ENCODE measurements around the gene CTAG1B.

CTAG1B gene

GRCh38 chrX:154603438-154604430, 15.3 kb downstream of the CTAG1B start:
- Histone ChIP-seq H3K9ac (ENCODE audit: low read length in 5 of 5) (no peak overlapping the region), H3K27me3 (ENCODE audit: control insufficient read depth in 5 of 5, insufficient read depth in 4 of 5, low read length in 5 of 5) (peaks cover 7 to 16% (median 14%) of the 10 kb centered on the region in 5 donors), H3K36me3 (ENCODE audit: control insufficient read depth in 5 of 5, insufficient read depth in 5 of 5, low read length in 5 of 5) (no peaks in the 10 kb centered on the region), H3K4me3 (ENCODE audit: low read depth in 1 of 5, low read length in 5 of 5) (no peak overlapping the region), H3K27ac (ENCODE audit: low read depth, low read length) (no peak overlapping the region), H3K9me3 (ENCODE audit: control insufficient read depth in 5 of 5, low read length in 5 of 5) (peaks cover 0 to 4% (median 0%) of the 10 kb centered on the region in 5 donors), H3K4me1 (ENCODE audit: control insufficient read depth in 5 of 5, insufficient read depth in 5 of 5, low read length in 5 of 5) (no peaks in the 10 kb centered on the region)

GRCh38 chrX:154602766-154603437, 16.2 kb downstream of the CTAG1B start:
- H3K27me3 ChIP-seq (ENCODE audit: control insufficient read depth in 5 of 5, insufficient read depth in 4 of 5, low read length in 5 of 5) = peaks cover 7 to 16% (median 14%) of the 10 kb centered on the region in 5 donors
- H3K27ac ChIP-seq (ENCODE audit: low read depth, low read length) = no peak overlapping the region
- H3K4me1 ChIP-seq (ENCODE audit: control insufficient read depth in 5 of 5, insufficient read depth in 5 of 5, low read length in 5 of 5) = no peaks in the 10 kb centered on the region

DNA sequence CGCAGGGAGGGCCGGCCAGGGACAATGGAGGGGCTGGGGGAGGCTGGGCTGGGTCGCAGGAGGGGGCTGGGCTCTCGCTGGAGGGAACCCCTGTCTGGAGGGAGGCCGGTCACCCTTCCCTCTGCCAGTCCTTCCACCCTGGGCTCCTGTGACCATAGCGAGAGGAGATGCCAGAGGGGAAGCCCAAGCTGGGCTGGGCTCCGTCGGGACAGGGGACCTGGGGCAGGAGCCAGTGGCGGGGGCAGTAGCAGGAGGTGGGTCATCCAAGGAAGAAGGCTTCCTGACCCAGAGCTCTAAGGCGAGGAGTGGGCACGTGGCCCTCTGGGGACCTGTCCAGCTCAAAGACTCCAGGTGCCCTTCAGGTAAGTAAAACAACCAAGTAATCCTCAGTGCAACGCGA, 16.9 kb downstream of the CTAG1B start:
- H3K27me3 ChIP-seq (ENCODE audit: control insufficient read depth in 5 of 5, insufficient read depth in 4 of 5, low read length in 5 of 5) = peaks cover 7 to 16% (median 15%) of the 10 kb centered on the region in 5 donors
- H3K9ac ChIP-seq (ENCODE audit: low read length in 5 of 5) = no peak overlapping the region
- H3K36me3 ChIP-seq (ENCODE audit: control insufficient read depth in 5 of 5, insufficient read depth in 5 of 5, low read length in 5 of 5) = no peaks in the 10 kb centered on the region
- no peaks in the 10 kb centered on the region for H3K4me1 ChIP-seq (ENCODE audit: control insufficient read depth in 5 of 5, insufficient read depth in 5 of 5, low read length in 5 of 5)
- H3K4me3 ChIP-seq (ENCODE audit: low read depth in 1 of 5, low read length in 5 of 5) = no peak overlapping the region
- no peak overlapping the region for H3K27ac ChIP-seq (ENCODE audit: low read depth, low read length)
- H3K9me3 ChIP-seq (ENCODE audit: control insufficient read depth in 5 of 5, low read length in 5 of 5) = peaks cover 0 to 3% (median 0%) of the 10 kb centered on the region in 5 donors

More at GRCh38 chrX:154602766-154603437, 16.2 kb downstream of the CTAG1B start:
- no peaks in the 10 kb centered on the region for H3K36me3 ChIP-seq (ENCODE audit: control insufficient read depth in 5 of 5, insufficient read depth in 5 of 5, low read length in 5 of 5)
- H3K4me3 ChIP-seq (ENCODE audit: low read depth in 1 of 5, low read length in 5 of 5) = no peak overlapping the region
- no peak overlapping the region for H3K9ac ChIP-seq (ENCODE audit: low read length in 5 of 5)
- peaks cover 0 to 4% (median 0%) of the 10 kb centered on the region in 5 donors for H3K9me3 ChIP-seq (ENCODE audit: control insufficient read depth in 5 of 5, low read length in 5 of 5)

DNA sequence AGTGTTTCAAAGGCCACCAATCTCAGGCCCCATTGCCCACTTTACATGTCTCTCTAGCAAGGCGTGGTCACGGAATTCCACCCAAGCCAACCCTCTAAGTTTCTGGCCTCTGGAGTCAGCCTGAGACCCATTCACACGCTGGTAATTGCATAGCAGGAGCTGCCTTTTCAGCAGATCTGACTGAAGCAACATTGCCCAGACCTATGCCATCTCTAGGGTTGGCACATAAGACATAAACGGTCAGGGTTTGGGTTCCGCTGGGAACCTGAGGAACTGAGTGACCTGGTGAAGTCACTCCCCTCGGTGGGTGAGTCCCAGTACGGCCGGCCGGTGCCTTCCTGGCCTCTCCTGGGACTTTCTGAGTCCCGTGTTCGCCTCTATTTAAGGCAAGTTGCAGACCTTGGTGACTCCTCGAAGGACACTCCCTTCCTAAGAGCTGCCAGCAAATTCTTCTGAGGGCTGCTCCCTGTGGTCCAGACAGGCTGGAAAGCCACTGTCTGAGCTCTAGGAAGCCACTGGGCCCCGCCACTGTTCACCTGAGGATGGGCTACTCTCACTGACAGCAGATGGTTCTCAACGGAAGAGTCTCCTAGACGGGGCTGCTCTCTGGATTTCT, 18.2 kb downstream of the CTAG1B start:
- Histone ChIP-seq H3K36me3 (ENCODE audit: control insufficient read depth in 5 of 5, insufficient read depth in 5 of 5, low read length in 5 of 5) (no peaks in the 10 kb centered on the region), H3K4me1 (ENCODE audit: control insufficient read depth in 5 of 5, insufficient read depth in 5 of 5, low read length in 5 of 5) (no peaks in the 10 kb centered on the region), H3K27ac (ENCODE audit: low read depth, low read length) (no peak overlapping the region), H3K27me3 (ENCODE audit: control insufficient read depth in 5 of 5, insufficient read depth in 4 of 5, low read length in 5 of 5) (peaks cover 7 to 21% (median 15%) of the 10 kb centered on the region in 5 donors), H3K4me3 (ENCODE audit: low read depth in 1 of 5, low read length in 5 of 5) (no peak overlapping the region), H3K9me3 (ENCODE audit: control insufficient read depth in 5 of 5, low read length in 5 of 5) (no peaks in the 10 kb centered on the region), H3K9ac (ENCODE audit: low read length in 5 of 5) (no peak overlapping the region)

- Histone ChIP-seq H3K36me3 (ENCODE audit: control insufficient read depth in 5 of 5, insufficient read depth in 5 of 5, low read length in 5 of 5) (no peaks in the 10 kb centered on the region), H3K27ac (ENCODE audit: low read depth, low read length) (no peak overlapping the region), H3K9me3 (ENCODE audit: control insufficient read depth in 5 of 5, low read length in 5 of 5) (no peaks in the 10 kb centered on the region), H3K4me3 (ENCODE audit: low read depth in 1 of 5, low read length in 5 of 5) (no peak overlapping the region), H3K9ac (ENCODE audit: low read length in 5 of 5) (no peak overlapping the region), H3K4me1 (ENCODE audit: control insufficient read depth in 5 of 5, insufficient read depth in 5 of 5, low read length in 5 of 5) (no peaks in the 10 kb centered on the region), H3K27me3 (ENCODE audit: control insufficient read depth in 5 of 5, insufficient read depth in 4 of 5, low read length in 5 of 5) (peaks cover 7 to 24% (median 20%) of the 10 kb centered on the region in 5 donors)
Observed at GRCh38 chrX:154599531-154599930, 19.6 kb downstream of the CTAG1B start.

DNA sequence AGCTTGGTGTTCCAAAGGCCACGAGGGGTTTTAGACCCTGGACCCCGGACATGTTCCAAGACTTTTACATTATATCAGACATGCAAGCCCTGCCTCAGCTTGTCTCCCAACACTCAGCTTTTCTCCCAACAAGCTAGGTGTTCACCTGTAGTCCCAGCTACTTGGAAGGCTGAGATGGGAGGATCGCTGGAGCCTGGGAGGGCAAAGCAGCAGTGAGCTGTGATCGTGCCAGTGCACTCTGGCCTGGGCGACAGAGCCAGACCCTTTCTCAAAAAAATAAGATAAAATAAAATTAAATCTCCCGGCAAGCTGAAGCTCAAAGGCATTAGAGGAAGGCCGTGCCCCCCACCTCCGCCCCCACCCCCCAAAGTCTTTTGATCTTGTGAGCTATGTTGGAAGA, 20.4 kb downstream of the CTAG1B start:
- Histone ChIP-seq H3K4me1 (ENCODE audit: control insufficient read depth in 5 of 5, insufficient read depth in 5 of 5, low read length in 5 of 5) (no peaks in the 10 kb centered on the region), H3K36me3 (ENCODE audit: control insufficient read depth in 5 of 5, insufficient read depth in 5 of 5, low read length in 5 of 5) (no peaks in the 10 kb centered on the region), H3K27ac (ENCODE audit: low read depth, low read length) (no peak overlapping the region), H3K4me3 (ENCODE audit: low read depth in 1 of 5, low read length in 5 of 5) (no peak overlapping the region), H3K9me3 (ENCODE audit: control insufficient read depth in 5 of 5, low read length in 5 of 5) (no peaks in the 10 kb centered on the region), H3K9ac (ENCODE audit: low read length in 5 of 5) (no peak overlapping the region), H3K27me3 (ENCODE audit: control insufficient read depth in 5 of 5, insufficient read depth in 4 of 5, low read length in 5 of 5) (peaks cover 5 to 32% (median 25%) of the 10 kb centered on the region in 5 donors)

DNA sequence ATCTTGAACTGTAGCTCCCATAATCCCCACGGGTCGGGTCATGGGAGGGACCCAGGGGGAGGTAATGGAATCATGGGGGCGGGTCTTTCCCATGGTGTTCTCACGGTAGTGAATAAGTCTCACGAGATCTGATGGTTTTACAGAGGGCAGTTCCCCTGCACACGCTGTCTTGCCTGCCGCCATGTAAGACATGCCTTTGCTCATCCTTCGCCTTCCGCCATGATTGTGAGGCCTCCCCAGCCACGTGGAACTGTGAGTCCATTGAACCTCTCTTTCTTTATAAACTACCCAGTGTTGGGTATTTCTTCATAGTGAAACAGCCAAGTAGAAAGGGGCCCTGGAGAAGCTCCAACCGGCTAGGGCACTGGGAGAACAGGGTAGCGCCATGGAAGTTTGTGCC, 21.9 kb downstream of the CTAG1B start:
- peaks cover 8 to 40% (median 24%) of the 10 kb centered on the region in 5 donors for H3K27me3 ChIP-seq (ENCODE audit: control insufficient read depth in 5 of 5, insufficient read depth in 4 of 5, low read length in 5 of 5)
- no peaks in the 10 kb centered on the region for H3K36me3 ChIP-seq (ENCODE audit: control insufficient read depth in 5 of 5, insufficient read depth in 5 of 5, low read length in 5 of 5)
- H3K4me1 ChIP-seq (ENCODE audit: control insufficient read depth in 5 of 5, insufficient read depth in 5 of 5, low read length in 5 of 5) = no peaks in the 10 kb centered on the region
- H3K9ac ChIP-seq (ENCODE audit: low read length in 5 of 5) = no peak overlapping the region
- H3K4me3 ChIP-seq (ENCODE audit: low read depth in 1 of 5, low read length in 5 of 5) = no peak overlapping the region
- H3K27ac ChIP-seq (ENCODE audit: low read depth, low read length) = no peak overlapping the region
- no peaks in the 10 kb centered on the region for H3K9me3 ChIP-seq (ENCODE audit: control insufficient read depth in 5 of 5, low read length in 5 of 5)

DNA sequence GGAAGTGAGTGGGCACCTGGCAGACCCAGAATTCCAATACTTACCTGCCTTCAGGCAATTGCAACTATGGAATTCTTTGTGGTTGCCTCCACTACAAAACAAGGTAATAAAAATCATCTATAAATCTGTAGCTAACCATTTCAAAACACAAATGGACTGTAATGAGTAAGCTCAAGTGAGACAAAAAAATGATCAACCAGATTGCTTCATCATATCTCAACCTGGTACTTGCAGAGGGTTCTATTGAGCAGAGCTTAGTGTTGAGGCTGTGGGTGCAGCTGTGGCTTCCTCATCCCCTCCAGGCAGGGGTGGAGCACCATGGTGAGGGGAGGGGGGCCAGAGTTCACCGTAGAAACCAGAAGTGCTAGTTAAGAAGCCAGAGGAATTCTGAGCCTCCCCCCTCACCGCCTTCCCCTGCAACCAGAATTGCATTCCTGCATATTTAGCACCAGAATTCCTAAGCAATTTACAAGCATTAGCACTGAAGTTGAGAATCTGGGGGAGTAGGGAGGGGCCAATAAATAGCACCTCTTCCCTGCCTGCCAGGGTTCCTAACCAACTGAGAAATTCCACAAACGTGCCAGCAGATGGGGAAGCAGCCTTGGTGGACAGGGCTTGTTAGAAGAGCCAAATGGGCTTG, 22.7 kb downstream of the CTAG1B start:
- Histone ChIP-seq H3K27ac (ENCODE audit: low read depth, low read length) (no peak overlapping the region), H3K9ac (ENCODE audit: low read length in 5 of 5) (no peak overlapping the region), H3K36me3 (ENCODE audit: control insufficient read depth in 5 of 5, insufficient read depth in 5 of 5, low read length in 5 of 5) (no peaks in the 10 kb centered on the region), H3K4me3 (ENCODE audit: low read depth in 1 of 5, low read length in 5 of 5) (no peak overlapping the region), H3K27me3 (ENCODE audit: control insufficient read depth in 5 of 5, insufficient read depth in 4 of 5, low read length in 5 of 5) (peaks cover 11 to 41% (median 21%) of the 10 kb centered on the region in 5 donors), H3K9me3 (ENCODE audit: control insufficient read depth in 5 of 5, low read length in 5 of 5) (peaks cover 0 to 3% (median 0%) of the 10 kb centered on the region in 5 donors), H3K4me1 (ENCODE audit: control insufficient read depth in 5 of 5, insufficient read depth in 5 of 5, low read length in 5 of 5) (no peaks in the 10 kb centered on the region)

DNA sequence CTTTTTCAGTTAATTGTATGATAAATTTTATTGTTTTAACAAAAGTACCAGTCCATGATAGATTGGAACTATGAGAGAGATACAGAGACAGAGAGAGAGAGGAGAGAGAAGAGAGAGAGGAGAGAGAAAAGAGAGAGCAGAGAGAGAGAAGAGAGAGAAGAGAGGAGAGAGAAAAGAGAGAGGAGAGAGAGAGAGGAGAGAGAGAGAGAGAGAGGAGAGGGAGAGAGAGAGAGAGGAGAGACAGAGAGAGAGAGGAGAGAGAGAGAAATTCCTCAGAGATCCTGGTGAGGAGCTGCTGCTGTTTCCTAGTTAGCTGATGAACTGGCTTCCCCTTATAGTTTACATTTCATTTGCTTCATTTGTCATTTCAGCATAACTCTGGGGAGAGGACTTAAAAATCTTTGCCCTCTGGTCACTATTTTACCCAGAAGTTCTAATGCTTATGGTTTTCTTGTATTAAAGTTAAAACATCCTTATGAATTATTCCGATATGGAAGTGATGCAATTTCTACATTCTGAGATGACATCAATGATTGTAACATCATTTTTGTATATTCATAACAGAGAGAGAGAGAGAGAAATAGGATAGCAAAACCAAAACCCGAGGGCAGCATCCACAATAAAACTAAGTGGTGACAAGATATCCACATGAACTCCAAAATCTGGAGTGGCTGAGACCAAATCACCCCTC, 23.4 kb downstream of the CTAG1B start:
- no peaks in the 10 kb centered on the region for H3K36me3 ChIP-seq (ENCODE audit: control insufficient read depth in 5 of 5, insufficient read depth in 5 of 5, low read length in 5 of 5)
- no peak overlapping the region for H3K27ac ChIP-seq (ENCODE audit: low read depth, low read length)
- H3K9ac ChIP-seq (ENCODE audit: low read length in 5 of 5) = no peak overlapping the region
- H3K4me1 ChIP-seq (ENCODE audit: control insufficient read depth in 5 of 5, insufficient read depth in 5 of 5, low read length in 5 of 5) = no peaks in the 10 kb centered on the region
- no peak overlapping the region for H3K4me3 ChIP-seq (ENCODE audit: low read depth in 1 of 5, low read length in 5 of 5)
- H3K9me3 ChIP-seq (ENCODE audit: control insufficient read depth in 5 of 5, low read length in 5 of 5) = peaks cover 0 to 3% (median 0%) of the 10 kb centered on the region in 5 donors
- H3K27me3 ChIP-seq (ENCODE audit: control insufficient read depth in 5 of 5, insufficient read depth in 4 of 5, low read length in 5 of 5) = peaks cover 11 to 41% (median 21%) of the 10 kb centered on the region in 5 donors
